Adrenal gland (tissue), 5 donors: ENCODE measurements around the gene TRPM8.

Source experiments
- CTCF ChIP-seq, 6 experiments: fragments of 450-650 bp in 4 of 6; fragments of 200-600 bp in 2 of 6; sonication (generic) in 1 of 6; IDR thresholded peaks; 1 replicate in 5 of 6; 2 replicates in 1 of 6; pipeline versions ENCODE4 v1.5.1 to v1.8.0; 2016 to 2021; ENCODE audit warnings: antibody characterized with exemption in 6 of 6, mild to moderate bottlenecking in 2 of 6, moderate library complexity in 1 of 6
- POLR2A ChIP-seq, 2 donors: fragments of 450-650 bp; IDR thresholded peaks; one replicate each; pipeline ENCODE4 v1.6.1; 2017; ENCODE audit warnings: antibody characterized with exemption in 2 of 2, mild to moderate bottlenecking in 2 of 2, moderate library complexity in 1 of 2
- donor health status: DM: no; HTN: no; CAD: no.

- TF ChIP-seq POLR2A (IDR thresholded peaks at IDR 0.05) (no peak), CTCF (IDR thresholded peaks at IDR 0.05) (no peak)
Observed at GRCh38 chr2:234015861-234016260, 98.7 kb downstream of the TRPM8 start.
